HG03095 (cell line): Measurements from ENCODE around the gene ENTPD7.
"Not testable (repeated sequence)": the region's sequence is repeated elsewhere in the genome, so short reads cannot be mapped to it uniquely, and the experiment has no call there.

Source experiments
- ATAC-seq: cut with Tn5 transposase; IDR thresholded peaks from one replicate; pipeline ENCODE4 v1.9.1; 2021; ENCODE audit warnings: moderate library complexity; ENCODE audit not compliant: unreplicated experiment

Gene ENTPD7

GRCh38 chr10:99742254-99742653, 82.9 kb downstream of the ENTPD7 start:
- ATAC-seq = no peak

GRCh38 chr10:99742701-99743100, 83.4 kb downstream of the ENTPD7 start:
- ATAC-seq = no peak

- ATAC-seq = no peak
These were observed 84.5 kb downstream of the ENTPD7 start for GRCh38 chr10:99743841-99744240.

GRCh38 chr10:99746166-99746565, 86.9 kb downstream of the ENTPD7 start:
- ATAC-seq = not testable (repeated sequence)

GRCh38 chr10:99748823-99749451, 89.6 kb downstream of the ENTPD7 start:
- ATAC-seq = no peak

- no peak for ATAC-seq
These were observed 91.3 kb downstream of the ENTPD7 start for GRCh38 chr10:99750641-99751040.

GRCh38 chr10:99754670-99755069, 95.4 kb downstream of the ENTPD7 start:
- ATAC-seq = no peak
